ENCODE data around the gene MAPK8IP1. TPM values are rescaled to one million over a fixed set of nuclear protein-coding genes. Genes with fewer than 3 reads are reported as not detected.

Gene MAPK8IP1
- total and polyA plus RNA-seq, 4 donors, result 0.78 to 2.7 (median 1.4) TPM

GRCh38 chr11:45930951-45931570 is 45.6 kb downstream of the MAPK8IP1 start:
- no peak overlapping the region for H3K4me3 ChIP-seq (ENCODE audit: low read depth in 1 of 3, low read length in 3 of 3)
- peaks cover 2 to 7% (median 6%) of the 10 kb centered on the region in 4 donors for H3K36me3 ChIP-seq (ENCODE audit: control insufficient read depth in 4 of 4, insufficient read depth in 3 of 4, low read depth in 1 of 4, low read length in 3 of 4)
- H3K27me3 ChIP-seq (ENCODE audit: control insufficient read depth in 4 of 4, insufficient read depth in 4 of 4, low read length in 3 of 4), result no peaks in the 10 kb centered on the region
- TF ChIP-seq GABPA (IDR thresholded peaks at IDR 0.05 in 1 of 2, conservative IDR thresholded peaks at IDR 0.05 in 1 of 2), result no peak
- no peak for TF ChIP-seq TAF1 (conservative IDR thresholded peaks at IDR 0.05)
- TF ChIP-seq CTCF (IDR thresholded peaks at IDR 0.05; ENCODE audit: low read depth, low read length, missing input control), result no peak
- TF ChIP-seq MAX (IDR thresholded peaks at IDR 0.05), result no peak
- no peak for TF ChIP-seq RAD21 (IDR thresholded peaks at IDR 0.05)
- no peak for TF ChIP-seq FOXA2 (IDR thresholded peaks at IDR 0.05)
- TF ChIP-seq NR2F2 (IDR thresholded peaks at IDR 0.05), result no peak
- no peak for TF ChIP-seq HNF4A (conservative IDR thresholded peaks at IDR 0.05)
- TF ChIP-seq YY1 (IDR thresholded peaks at IDR 0.05), result no peak
- TF ChIP-seq HNF4G (IDR thresholded peaks at IDR 0.05), result no peak
- no peak for TF ChIP-seq EGR1 (IDR thresholded peaks at IDR 0.05; ENCODE audit: low read depth in 2 of 2)
- TF ChIP-seq ZBTB33 (IDR thresholded peaks at IDR 0.05), result no peak
- TF ChIP-seq FOXA1 (IDR thresholded peaks at IDR 0.05), result no peak
- no peak for TF ChIP-seq REST (IDR thresholded peaks at IDR 0.05)
- TF ChIP-seq SP1 (IDR thresholded peaks at IDR 0.05), result no peak
- no peak for TF ChIP-seq ATF3 (IDR thresholded peaks at IDR 0.05)
- H3K9ac ChIP-seq (ENCODE audit: low read depth in 1 of 2, low read length in 2 of 2), result no peak overlapping the region
- WGBS, result 92% methylated on average over 8 of the region's 8 CpGs
- no peak for DNase-seq (ENCODE audit: low spot score)
- H3K27ac ChIP-seq (ENCODE audit: low read depth in 1 of 2, low read length in 2 of 2), result no peak overlapping the region
- peaks cover 10 to 23% (median 20%) of the 10 kb centered on the region in 4 donors for H3K4me1 ChIP-seq (ENCODE audit: control insufficient read depth in 4 of 4, insufficient read depth in 4 of 4, low read length in 3 of 4)
- H3K9me3 ChIP-seq (ENCODE audit: control insufficient read depth in 4 of 4, low read length in 3 of 4), result no peaks in the 10 kb centered on the region
